NCI-H2081 (cell line): ENCODE results near the gene KCNQ1.

ENCODE experiments used
- DNase-seq, 2 experiments: peaks; one replicate each; lab custom pipeline; 2025; lab: John Stamatoyannopoulos, UW

Gene KCNQ1

DNA sequence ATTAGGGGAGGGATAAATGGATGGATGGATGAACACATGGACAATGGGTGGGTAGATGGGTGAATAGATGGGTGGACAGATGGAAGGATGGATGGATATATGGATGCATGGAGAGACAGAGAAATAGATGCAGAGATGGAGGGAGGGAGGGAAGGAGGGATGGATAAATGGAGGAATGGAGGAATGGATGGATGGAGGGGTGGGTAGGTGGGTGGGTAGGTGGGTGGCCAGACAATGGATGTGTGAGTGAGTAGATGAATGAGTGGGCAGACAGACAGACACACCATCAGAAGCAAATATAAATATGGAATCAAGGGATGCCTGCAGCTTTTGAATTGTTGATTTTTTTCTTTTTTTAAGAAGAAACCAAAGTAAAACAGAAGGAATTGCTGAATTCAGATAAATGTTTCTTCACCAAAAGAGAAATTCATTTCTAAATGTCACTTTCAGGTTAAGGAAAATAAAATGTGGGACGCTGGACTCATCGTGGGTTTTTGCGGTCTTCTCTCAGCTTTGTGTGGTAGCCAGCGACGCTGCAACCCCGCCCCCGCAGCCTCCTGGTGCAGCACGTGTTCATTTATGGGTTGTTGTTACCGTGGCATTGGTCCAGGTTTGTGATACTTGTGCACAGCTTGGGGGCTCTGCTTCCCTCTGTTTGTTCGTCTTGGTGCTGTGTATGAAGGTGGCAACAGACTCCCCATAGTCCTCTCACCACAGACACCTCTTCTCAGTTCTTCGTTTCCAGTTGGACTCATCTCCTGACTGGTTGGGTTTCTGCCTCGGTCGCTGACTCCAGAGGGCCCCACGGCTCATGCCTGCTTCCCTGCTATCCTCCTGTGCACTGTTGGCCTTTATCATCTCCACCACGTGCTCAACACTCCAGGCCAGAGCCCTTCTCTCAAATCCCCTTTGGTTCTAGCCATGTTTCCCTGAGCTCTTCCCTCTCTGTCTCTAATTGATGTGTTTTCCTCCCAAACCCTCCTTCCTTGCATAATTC is 364.3 kb downstream of the KCNQ1 start:
- no peak for DNase-seq

DNA sequence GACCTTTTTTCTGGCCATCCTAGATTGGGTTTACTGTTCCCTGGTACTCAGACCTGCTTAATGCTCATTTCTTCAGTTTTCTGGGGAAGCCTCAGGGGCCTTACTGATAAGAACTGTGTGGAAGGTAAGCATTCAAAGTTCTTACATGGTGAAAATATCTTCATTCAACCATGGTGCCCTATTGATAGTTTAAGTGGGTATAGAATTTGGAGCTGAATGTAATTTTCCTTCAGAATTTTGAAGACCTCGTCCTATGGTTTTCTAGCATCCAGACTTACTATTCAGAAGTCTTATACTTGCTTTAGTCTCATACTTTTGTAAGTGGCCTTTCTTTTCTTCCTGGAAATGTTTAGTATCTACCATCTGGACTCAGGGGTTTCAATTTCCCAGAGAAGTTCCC is 365.0 kb downstream of the KCNQ1 start:
- DNase-seq = no peak

DNA sequence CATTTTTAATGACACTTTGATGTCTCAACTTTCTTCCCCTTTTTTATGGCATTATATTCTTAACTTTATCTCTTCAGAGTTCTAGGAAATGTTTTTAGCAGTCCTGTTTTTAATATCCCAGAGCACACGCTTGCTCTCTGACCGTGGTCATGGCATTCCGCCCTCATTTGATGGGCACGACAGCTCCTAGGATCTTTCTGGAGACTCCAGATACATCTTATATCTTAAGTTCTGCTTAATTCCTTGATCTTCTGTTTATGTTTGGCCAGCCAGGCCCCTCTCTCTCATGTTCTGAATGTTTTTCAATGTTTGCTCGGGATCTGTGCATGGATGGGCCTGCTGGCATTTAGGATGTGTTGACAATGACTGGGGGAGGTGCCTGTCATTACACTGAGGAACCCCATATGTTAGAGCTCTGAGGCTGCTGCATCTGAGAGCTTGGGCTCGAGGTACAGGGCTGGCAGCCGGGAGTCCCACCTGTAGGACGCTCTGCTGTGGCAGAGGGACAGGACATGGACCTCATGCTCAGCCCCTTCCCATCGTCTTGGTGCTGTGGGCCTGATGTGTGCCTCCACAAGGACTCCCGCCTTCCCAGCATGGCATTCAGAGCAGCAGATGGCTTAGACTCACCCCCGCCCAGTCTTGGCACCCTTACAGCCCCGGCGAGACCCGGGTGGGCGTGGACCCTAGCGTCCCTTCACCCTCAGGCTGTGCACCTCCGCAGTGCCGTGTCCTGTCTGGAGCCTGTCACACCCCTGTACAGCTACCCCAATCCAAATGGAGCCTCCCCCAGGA is 365.8 kb downstream of the KCNQ1 start:
- no peak for DNase-seq

DNA sequence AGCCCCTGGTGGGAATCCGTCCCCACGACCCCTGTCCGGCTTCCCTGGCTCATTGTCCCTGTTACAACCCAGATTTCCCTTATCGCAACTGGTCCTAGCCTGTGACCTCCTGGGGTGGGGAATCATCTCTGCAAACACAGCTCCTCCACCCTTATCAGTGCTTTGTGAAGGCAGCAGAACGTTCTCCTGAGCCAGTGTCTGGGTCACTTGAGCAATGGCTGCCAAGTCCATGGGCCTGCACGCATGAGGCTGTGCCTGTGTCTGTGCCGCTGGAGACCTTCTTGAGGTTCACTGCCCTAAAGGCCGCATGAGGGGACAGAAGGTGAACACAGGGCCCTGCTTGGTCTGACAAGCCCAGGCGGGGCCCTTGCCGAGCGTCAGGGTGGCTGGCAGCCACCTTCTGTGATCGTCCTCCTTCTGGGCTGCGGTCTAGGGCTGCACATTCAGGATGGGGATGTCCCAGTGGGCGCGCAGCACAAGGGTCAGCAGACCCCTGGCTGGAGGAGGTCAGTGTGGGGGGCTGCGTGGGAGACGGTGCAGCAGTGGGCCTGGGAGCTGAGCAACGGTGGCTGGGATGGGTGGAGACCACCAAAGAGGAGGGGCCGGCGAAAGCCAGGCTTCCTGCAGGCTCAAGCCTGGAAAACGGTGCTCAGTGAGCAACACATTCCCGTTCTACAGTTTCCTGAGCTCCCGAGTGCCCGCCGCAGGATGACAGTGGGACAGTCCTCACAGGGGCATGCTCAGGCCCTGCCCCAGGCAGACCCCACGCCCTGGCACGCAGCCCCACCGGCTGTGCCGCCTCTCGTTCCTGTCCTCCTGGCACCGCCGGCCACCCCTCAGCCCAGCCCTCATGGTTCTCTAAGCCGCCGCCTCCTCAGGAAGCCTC is 366.6 kb downstream of the KCNQ1 start:
- no peak for DNase-seq

DNA sequence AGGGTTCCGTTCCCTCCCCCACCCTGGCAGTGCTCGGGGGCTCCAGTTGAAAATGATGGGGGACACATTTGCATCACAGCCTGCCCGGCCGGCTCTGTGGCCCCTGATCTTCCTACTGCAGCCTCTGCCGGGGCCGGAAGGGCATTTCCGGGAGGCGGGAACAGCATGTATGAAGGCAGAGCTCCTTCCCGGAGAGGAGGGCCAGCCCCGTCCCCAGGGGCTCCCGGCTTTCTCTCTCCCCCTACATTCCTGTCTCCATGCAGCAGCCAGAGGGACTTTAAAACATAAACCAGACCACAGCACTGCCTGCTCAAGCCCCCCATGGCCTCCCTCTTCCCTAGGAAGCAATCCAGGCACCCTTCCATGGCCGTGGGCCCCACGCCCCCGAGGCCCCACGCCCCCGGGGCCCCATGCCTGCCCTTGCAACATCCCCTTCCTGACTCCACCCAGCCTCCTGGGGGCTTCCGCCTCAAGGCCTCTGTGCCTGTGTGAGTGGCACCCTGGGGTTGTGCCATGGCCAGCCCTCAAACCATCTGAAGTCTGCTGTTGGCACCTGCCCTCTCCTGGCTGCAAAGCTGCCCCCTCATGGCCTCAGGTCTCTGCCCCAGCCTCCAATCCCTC is 367.7 kb downstream of the KCNQ1 start:
- DNase-seq = no peak

DNA sequence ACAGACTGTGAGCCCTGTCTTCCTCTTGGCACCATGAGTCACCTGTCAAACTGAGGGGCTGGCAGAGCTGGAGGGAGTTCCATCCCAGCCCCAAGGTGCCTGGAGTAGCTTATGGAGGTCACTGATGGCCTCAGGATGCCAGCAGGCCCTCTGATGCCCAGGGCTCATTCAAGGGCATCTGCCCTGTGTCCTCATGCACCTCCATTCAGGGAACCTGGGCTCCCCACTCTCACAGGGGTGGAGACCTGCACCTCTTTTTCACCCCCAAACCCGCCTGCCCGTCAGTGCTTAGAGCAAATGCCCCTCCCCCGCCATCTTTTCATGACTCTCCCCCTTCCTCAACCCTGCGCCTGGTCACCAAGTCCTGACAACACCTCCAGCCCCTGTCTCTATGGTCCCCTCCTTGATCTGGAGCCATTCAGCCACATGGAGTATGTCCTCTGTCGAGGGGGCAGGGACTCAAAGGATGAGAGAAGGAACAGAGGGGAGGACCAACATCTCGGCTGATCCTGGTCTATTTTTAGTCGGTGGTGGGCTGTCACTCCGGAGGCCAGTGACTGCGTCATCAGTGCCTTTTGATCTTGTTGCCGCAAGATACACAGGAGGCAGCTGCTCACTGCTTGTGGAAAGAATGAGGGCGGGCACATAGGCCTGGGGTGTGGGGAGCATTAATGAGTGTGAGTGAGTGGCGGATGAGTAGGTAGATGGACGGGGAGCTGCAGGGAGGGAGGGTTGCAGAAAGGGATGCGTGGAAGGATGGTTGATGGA is 368.5 kb downstream of the KCNQ1 start:
- DNase-seq = no peak

DNA sequence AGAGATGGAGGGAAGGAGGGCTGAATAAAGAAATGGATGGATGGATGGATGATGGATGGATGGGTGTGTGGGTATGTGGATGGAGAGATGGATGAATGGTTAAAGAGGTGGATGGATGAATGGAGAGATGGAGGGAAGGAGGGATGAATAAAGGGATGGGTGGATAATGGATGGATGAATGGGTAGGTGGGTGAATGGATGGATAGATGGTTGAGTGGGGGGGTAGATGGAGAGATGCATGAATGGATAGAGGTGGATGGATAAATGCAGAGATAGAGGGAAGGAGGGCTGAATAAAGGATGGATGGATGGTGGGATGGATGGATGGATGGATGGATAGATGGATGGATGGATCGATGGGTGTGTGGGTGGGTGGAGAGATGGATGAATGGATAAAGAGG is 369.2 kb downstream of the KCNQ1 start:
- no peak for DNase-seq

DNA sequence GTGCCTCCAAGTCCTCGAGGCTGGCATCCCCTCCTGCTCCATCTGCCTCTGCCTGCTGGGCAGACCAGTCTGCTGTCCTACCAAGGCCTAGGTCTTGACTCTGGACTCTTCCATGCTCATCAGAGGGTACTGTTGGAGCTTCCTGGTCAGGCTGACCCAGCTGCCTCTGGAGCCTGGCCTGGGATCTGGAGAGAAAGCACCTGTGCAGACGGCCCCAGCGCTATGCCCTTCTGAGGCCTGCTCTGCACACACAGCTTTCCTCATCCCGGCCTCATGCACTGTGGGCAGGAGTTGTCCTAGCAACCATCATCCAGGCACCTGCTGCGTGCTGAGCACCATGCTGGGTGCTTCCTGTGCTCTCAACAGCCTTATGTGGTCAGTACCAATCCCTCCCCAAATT is 369.9 kb downstream of the KCNQ1 start:
- peak in 1 of 2 experiments; percentile 13 for DNase-seq

DNA sequence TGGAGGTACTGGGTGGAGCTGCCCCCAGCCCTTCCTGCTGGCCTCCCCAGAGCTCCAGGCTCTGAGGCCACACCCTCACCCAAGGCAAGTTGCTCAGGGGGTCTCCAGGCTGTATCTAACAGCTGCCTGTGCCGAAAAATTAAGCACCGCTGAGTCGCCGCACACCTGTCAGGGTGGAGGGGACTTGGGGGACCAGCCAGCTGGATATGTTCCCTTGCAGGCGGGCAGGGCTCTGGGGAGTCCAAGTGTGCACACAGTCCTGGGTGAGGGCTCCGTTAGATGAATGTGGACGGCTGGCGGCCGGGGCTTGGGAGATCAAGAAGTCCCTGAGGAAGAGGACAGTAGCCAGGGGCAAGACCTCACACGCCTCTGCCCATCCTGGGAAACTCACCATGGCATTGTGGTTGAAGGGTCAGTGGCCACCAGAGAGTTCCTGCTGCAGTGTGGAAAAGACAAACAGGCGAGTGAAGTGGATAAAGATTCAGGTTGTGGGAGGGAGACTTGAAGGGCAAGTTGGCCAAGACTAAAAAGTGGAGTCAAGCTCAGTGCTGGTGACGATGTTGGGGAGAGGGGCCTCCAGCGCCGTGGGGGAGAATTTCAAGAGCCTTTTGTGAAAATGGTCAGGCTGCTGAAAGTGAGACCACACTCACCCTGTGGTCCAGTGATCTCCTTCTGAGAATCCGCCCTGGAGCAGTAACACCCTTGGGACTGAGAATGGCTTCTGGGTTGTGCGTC is 371.1 kb downstream of the KCNQ1 start:
- no peak for DNase-seq

DNA sequence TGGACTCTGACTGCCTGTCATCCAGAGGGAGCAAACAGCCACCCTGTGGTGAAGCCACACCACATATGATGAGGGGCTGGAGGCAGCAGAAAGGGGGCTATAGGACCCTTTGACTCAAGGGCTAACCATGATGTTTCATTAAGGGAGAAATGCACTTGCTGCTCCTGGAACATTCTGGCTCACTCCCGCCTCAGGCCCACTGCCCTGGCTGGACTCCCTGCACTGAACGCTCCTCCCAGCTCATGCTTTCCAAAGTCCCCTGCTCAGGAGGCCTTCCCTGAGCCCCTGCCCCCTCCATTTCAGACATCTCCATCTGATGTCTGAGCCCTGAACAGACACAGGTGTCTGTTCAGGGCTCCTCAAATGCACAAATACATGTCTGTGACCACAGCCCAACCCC is 371.7 kb downstream of the KCNQ1 start:
- no peak for DNase-seq

DNA sequence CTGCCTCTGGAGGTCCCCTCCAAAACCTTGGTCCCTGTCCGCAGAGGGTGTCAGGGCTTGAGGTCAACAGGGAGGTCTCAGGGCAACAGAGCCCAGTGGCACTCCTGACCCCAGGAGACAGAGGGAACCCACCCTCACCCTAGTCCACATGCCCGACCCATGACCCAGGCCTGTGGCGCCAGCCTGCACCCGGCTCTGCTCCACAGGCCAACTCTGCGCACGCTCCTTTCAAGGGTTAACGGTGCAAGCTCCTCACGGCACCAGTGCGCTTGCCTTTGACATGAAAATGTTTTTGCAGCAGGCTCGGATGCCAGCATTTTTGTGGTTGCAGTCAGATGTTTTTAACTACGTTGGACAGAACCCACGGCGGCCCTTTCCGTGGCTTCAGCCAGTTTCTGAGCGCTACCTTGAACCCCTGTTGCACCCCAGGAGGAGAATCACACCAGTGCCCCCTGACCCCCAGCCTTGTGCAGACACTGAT is 372.2 kb downstream of the KCNQ1 start:
- DNase-seq = no peak

DNA sequence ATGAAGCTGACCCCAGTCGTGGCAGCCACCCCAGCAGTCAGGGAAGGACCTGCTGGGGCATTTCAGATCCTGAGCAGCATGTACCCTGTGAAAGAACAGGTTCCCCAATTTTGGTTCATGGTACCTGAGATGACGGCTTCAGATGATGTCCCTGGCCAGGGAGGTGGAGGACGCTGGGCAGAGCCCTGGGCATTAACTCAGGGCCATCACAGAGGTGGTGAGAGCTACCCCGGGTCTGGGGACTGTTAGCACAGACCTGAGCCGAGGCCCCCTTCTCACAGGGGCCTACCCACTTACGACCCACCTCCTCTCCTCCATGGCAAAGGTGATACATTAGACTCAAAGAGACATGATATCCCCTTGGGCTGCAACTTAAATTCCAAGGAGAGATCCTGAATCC is 372.6 kb downstream of the KCNQ1 start:
- no peak for DNase-seq

DNA sequence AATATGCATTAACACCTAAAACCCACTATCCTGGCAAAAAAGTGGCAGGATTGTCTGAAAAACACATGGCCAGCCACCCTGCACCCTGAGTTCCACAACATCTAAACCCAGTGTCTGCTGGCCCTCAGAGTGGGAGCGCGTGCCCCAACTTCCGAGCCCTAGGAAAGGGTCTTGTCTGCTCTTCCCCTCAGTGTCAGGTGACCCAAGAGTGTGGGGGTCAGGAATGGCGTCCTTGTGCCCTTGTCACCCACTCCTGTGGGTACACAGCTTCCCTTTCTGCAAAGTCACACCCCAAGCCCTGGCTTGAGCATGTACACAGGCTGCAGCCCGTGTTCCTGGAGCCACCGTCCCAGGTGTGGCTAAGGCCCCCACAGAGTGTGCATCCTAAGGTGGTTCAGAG is 373.2 kb downstream of the KCNQ1 start:
- DNase-seq = no peak

DNA sequence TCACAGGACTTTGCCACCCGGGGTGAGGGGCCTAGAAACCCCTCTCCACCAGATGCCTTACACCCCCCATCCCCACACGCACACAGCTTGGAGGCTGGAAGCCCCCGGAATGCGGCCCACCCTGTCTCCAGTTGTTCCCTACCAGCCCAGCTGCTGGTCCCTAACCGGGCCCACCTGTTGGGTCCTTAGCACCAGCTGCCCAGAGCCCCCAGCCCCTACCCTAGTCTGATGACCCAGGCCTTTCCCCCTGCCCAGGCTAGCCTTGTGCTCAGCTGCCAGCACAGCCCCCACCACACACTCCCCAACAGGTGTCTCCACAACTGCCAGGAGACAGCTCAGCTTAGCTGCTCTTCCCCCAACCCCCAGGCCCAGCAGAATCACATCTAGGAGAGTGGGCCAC is 373.7 kb downstream of the KCNQ1 start:
- no peak for DNase-seq

DNA sequence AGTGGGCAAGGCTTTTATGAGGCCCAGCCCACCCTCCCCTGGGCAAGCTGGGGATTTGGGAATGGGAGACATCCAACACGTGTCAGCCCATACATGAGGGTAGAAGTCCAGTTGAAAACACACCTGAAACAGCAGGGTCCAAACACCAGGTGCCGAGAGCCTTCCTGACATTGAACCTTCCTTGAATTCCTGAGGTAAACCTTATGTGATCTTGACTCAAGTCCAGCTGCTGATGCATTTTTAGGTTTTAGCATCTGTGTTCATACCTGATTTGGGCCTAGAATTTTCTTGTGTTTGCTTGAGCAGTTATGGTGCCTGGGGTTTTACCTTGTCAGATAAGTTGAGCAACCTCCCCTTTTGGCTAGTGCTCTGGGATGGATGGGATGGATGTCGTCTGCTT is 374.5 kb downstream of the KCNQ1 start:
- no peak for DNase-seq

DNA sequence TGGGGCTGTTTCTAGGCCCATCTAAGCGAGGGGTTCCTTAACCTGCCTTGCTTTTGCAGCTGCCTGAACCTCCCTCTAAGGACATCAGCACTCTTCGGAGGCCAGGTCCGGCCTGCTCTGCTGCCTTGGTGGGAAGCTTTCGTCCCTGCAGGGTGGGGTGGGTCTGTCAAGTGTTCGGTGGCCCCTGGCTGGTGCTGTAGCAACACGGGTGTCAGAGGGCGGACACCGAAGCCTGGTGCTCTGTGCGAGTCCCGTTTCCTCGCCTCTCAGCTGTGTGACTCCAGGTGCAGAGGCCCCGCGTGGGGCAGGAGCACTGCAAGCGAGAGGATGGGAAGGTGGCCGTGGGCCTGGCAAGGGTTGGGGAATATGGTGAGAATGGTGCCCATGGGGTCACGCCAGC is 376.2 kb downstream of the KCNQ1 start:
- no peak for DNase-seq

DNA sequence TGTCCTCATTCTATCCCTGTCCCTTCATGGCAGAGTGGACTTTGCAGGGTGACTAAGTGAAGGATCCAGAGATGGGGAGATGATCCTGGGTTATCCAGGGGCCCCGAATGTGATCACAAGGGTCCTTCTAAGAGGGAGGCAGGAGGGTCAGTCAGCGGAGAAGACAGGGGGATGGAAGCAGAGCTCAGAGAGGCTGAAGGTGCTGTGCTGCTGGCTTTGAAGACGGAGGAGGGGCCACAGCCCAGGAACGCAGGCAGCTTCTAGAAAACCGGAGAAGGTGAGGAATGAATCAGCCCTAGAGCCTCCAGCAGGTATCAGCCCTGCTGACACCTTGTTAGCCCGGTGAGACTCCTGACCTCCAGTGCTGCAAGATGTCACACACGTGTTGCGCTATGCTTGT is 377.1 kb downstream of the KCNQ1 start:
- no peak for DNase-seq

DNA sequence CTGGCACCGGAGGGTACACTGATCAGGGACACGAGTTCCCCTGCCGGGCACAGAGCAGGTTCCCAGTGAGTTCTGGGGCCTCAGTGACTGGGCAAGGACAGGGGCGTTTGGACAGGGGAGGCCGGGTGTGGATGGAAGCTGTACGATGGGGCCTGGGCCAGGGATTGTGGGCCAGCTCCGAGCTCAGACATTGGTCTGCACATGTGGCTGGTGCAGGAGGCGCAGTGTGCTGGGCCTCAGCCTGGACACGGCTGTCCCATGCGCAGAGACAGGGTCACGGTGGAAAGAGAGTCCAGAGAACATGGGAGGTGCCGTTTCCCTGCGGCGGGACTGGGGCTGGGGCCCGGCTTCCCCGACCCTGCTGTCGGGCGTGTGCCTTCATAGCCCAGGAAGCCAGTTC is 380.0 kb downstream of the KCNQ1 start:
- no peak for DNase-seq

DNA sequence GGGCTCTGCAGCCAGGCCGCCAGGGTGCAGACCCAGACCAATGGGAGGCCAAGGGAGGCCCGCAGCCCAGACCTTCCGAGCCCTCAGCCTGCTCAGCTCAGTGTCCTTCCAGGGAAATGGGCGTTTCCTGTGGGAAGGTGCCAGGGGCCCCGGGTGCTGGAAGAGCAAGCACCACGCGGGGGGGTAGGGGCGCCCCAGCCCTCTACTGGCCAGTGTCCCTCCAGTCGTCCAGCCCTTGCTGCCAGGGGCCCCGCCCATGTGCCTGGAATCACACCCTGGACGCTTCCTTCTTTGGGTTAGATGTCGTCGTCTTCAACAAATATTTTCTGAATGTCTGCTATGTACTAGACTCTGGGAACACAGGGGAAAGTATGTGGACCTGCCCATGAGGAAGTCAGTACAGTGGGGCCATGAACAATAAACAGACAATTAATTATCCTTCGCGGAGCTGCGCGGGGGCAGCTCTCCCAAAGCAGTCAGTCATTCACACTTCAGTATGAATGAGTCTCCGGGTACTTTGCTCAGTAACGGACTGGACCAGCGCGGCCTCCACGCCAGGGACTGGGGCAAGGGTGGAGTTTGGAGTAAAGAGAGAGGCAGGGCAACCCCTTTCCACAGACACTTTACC is 380.6 kb downstream of the KCNQ1 start:
- no peak for DNase-seq
